Activated effector memory CD4-positive, alpha-beta T cell treated with anti-CD3 and anti-CD28 coated beads, Interleukin-2, amount 50 U/mL, for 16 hours (primary cell): ENCODE results near the gene DIRAS1.

ENCODE experiments used
- DNase-seq: peaks from one replicate; pipeline ENCODE4 v3.0.0-alpha.2; 2020

DIRAS1 gene

GRCh38 chr19:2720777-2721569 lies at the start of gene DIRAS1:
TSS of gene DIRAS1 (minus strand) at chr19:2721372. CDS start at chr19:2717806, 3,566 bp downstream.
- no peak for DNase-seq

- DNase-seq, result no peak
Measured at GRCh38 chr19:2770055-2771013, 49.2 kb upstream of the DIRAS1 start.

GRCh38 chr19:2769218-2769617 lies 48.0 kb upstream of the DIRAS1 start:
- no peak for DNase-seq

GRCh38 chr19:2768365-2769132 lies 47.4 kb upstream of the DIRAS1 start:
- no peak for DNase-seq

GRCh38 chr19:2767688-2768087 lies 46.5 kb upstream of the DIRAS1 start:
- DNase-seq, result no peak

GRCh38 chr19:2766594-2767372 lies 45.6 kb upstream of the DIRAS1 start:
- DNase-seq, result no peak

GRCh38 chr19:2765376-2765775 lies 44.2 kb upstream of the DIRAS1 start:
- no peak for DNase-seq

GRCh38 chr19:2764945-2765344 lies 43.8 kb upstream of the DIRAS1 start:
- DNase-seq, result no peak

GRCh38 chr19:2763687-2764086 lies 42.5 kb upstream of the DIRAS1 start:
- no peak for DNase-seq

- DNase-seq, result no peak
Measured at GRCh38 chr19:2762783-2763496, 41.8 kb upstream of the DIRAS1 start.

- no peak for DNase-seq
Measured at GRCh38 chr19:2761876-2762782, 41.0 kb upstream of the DIRAS1 start.

- DNase-seq, result no peak
Measured at GRCh38 chr19:2761309-2761677, 40.1 kb upstream of the DIRAS1 start.

- no peak for DNase-seq
Measured at GRCh38 chr19:2759965-2760364, 38.8 kb upstream of the DIRAS1 start.

GRCh38 chr19:2759362-2759761 lies 38.2 kb upstream of the DIRAS1 start:
- no peak for DNase-seq

GRCh38 chr19:2758601-2759313 lies 37.6 kb upstream of the DIRAS1 start:
- no peak for DNase-seq

- DNase-seq, result no peak
Measured at GRCh38 chr19:2756921-2757881, 36.0 kb upstream of the DIRAS1 start.

GRCh38 chr19:2756477-2756876 lies 35.3 kb upstream of the DIRAS1 start:
- DNase-seq, result no peak

GRCh38 chr19:2755811-2756210 lies 34.6 kb upstream of the DIRAS1 start:
- DNase-seq, result no peak

GRCh38 chr19:2755448-2755705 lies 34.2 kb upstream of the DIRAS1 start:
- no peak for DNase-seq
